Right atrium auricular region (tissue), 2 donors: ENCODE data around the gene RAB4A. TPM values are rescaled to one million over a fixed set of nuclear protein-coding genes. Genes with fewer than 3 reads are reported as not detected.

Experiments used
- DNase-seq: peaks from one replicate; pipeline ENCODE4 v3.0.0-alpha.2; 2019; ENCODE audit warnings: low spot score
- H3K27ac ChIP-seq, 2 donors: fragments of 200-600 bp; sonication (generic); 1 replicate in 1 of 2; 2 replicates in 1 of 2; pipeline ENCODE4 v1.5.1; 2016 to 2019
- H3K27me3 ChIP-seq, 2 donors: fragments of 200-600 bp; sonication (generic); one replicate each; pipeline versions ENCODE4 v1.5.1 to v1.6.0; 2017 to 2019
- H3K36me3 ChIP-seq: fragments of 200-600 bp; sonication (generic); one replicate; pipeline ENCODE4 v1.5.1; 2016
- H3K4me1 ChIP-seq, 2 donors: fragments of 200-600 bp; sonication (generic); one replicate each; pipeline versions ENCODE4 v1.5.1 to v1.6.0; 2017 to 2019
- H3K4me3 ChIP-seq, 2 donors: fragments of 200-600 bp; sonication (generic); 1 replicate in 1 of 2; 2 replicates in 1 of 2; pipeline ENCODE4 v1.5.1; 2017 to 2019; ENCODE audit warnings: mild to moderate bottlenecking in 1 of 2, moderate library complexity in 1 of 2
- H3K9me3 ChIP-seq, 2 donors: fragments of 200-600 bp; sonication (generic); one replicate each; pipeline ENCODE4 v1.5.1; 2019
- CTCF ChIP-seq, 2 donors: fragments of 200-600 bp; sonication (generic); IDR thresholded peaks; one replicate each; pipeline ENCODE4 v1.5.1; 2019; ENCODE audit warnings: antibody characterized with exemption in 2 of 2
- total RNA-seq, 2 donors: library from RNA; depleted of rRNA; stranded (reverse); fragments of >200 nt; gene quantifications; one replicate each; pipeline ENCODE4 v1.1.0, GENCODE V29; 2016

Gene RAB4A
- total RNA-seq, 2 donors from 2014 or later: 44.4 to 60.8 TPM

GRCh38 chr1:229230140-229230892 lies 40.6 kb upstream of the RAB4A start:
- Histone ChIP-seq H3K9me3 (no peaks in the 10 kb centered on the region), H3K4me1 (peaks cover 0 to 37% of the 10 kb centered on the region in 2 donors), H3K36me3 (no peaks in the 10 kb centered on the region), H3K4me3 (peak overlapping the region in 1 of 2 donors; percentile 10), H3K27ac (peak overlapping the region; percentile 80 to 87), H3K27me3 (no peaks in the 10 kb centered on the region)
- no peak for TF ChIP-seq CTCF (IDR thresholded peaks at IDR 0.05)
- DNase-seq: no peak

DNA sequence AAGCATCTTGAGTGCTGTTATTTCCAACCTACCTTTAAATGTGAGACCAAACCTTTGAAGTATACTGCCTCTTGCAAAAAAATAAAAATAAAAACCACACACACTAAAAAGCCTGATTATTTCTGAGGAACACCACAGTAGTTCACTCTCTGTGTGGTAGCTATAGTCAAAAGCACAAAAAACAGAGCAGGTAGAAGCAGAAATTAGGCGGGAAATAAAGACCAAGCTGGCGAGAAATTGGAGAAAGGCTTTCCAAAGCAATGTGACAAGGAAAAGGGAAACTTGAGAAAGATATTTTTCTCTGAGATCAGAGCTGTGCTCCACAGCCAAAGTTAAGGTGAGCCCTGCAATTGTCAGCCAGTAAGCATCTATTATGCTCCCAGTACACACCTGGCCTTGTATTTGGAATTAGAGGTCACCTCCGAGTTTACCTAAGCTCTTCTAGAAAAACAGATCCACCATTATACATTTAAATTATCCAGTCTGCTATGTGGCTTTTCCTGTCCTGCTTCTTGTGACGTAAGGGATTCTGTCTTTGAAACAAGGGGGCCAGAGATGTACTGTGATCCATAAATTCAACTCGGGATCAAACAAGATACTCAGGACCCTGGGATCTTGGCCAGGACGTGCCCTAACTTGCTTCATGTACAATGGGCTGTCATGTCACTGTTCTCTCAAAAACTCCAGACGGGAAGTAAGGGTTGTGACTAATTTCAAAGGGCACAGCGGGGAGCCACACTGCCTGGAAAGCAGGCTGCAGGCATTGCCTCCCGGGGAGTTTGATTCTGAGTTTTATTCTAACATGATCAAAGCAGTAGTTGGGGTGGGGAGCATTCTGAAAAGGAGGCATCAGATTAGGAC lies 39.8 kb upstream of the RAB4A start:
- TF ChIP-seq CTCF (IDR thresholded peaks at IDR 0.05): no peak
- Histone ChIP-seq H3K27ac (peak overlapping the region; percentile 80 to 87), H3K36me3 (no peaks in the 10 kb centered on the region), H3K27me3 (no peaks in the 10 kb centered on the region), H3K4me1 (peaks cover 0 to 37% of the 10 kb centered on the region in 2 donors), H3K9me3 (no peaks in the 10 kb centered on the region), H3K4me3 (no peak overlapping the region)
- DNase-seq: no peak

DNA sequence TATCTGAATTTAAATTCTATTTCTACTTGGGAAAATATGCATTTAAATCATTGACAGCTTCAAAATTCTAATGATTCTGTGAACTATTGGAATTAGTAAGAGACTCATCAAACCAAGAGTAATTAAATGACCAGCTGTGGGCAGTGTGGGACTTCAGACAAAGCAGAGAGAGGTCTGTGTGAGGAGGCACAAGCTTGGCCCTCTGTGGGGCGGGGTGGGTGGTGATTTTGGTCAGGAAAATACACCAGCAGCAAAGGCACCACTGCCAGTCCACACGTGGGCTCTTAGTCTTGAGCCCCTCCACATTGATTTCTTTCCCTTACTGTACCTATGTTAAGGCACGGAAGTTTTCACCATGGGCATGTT lies 39.2 kb upstream of the RAB4A start:
- Histone ChIP-seq H3K36me3 (no peaks in the 10 kb centered on the region), H3K27ac (no peak overlapping the region), H3K27me3 (no peaks in the 10 kb centered on the region), H3K4me3 (no peak overlapping the region), H3K4me1 (peaks cover 0 to 37% of the 10 kb centered on the region in 2 donors), H3K9me3 (no peaks in the 10 kb centered on the region)
- no peak for TF ChIP-seq CTCF (IDR thresholded peaks at IDR 0.05)
- no peak for DNase-seq

- TF ChIP-seq CTCF (IDR thresholded peaks at IDR 0.05): no peak
- H3K27ac ChIP-seq: no peak overlapping the region
- H3K9me3 ChIP-seq: no peaks in the 10 kb centered on the region
- H3K27me3 ChIP-seq: no peaks in the 10 kb centered on the region
- H3K4me3 ChIP-seq: no peak overlapping the region
- DNase-seq: no peak
- H3K4me1 ChIP-seq: peaks cover 0 to 17% of the 10 kb centered on the region in 2 donors
- H3K36me3 ChIP-seq: no peaks in the 10 kb centered on the region
Measured at GRCh38 chr1:229234870-229235472, 35.9 kb upstream of the RAB4A start.

DNA sequence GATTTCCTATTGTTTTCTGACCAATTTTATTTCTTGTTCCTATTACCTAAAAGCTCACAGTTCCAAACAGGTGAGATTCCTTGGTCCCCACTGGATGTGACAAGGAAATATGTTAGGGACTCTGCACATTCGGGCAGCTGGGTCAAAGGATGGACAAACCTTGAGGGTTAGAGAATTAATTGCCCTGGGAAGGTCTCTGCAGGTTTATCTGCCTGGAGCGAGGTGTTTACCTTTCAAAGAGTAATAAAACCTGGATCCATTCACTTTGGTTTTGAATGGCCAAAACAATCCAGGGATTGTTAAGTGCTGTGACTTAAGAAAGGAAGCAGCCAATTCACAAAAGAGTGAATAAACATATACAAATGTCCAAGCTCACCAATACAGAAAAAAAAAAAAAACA lies 33.6 kb upstream of the RAB4A start:
- Histone ChIP-seq H3K4me1 (no peaks in the 10 kb centered on the region), H3K27ac (no peak overlapping the region), H3K36me3 (no peaks in the 10 kb centered on the region), H3K27me3 (no peaks in the 10 kb centered on the region), H3K4me3 (no peak overlapping the region), H3K9me3 (no peaks in the 10 kb centered on the region)
- TF ChIP-seq CTCF (IDR thresholded peaks at IDR 0.05): no peak
- DNase-seq: no peak
